Activated T-cell treated with anti-CD3 and anti-CD28 coated beads, Interleukin-2, amount 50 U/mL, for 4 hours (primary cell): ENCODE measurements around the gene GP5. TPM values are rescaled to one million over a fixed set of nuclear protein-coding genes. Genes with fewer than 3 reads are reported as not detected.

Experiments
- ATAC-seq, 2 donors: fragments of 200-7000 bp; cut with Tn5 transposase; one replicate each; pipeline ENCODE4 v1.10.0; 2021
- DNase-seq: peaks from one replicate; pipeline ENCODE4 v3.0.0-alpha.2; 2020
- H3K27me3 Mint-ChIP-seq: one replicate; pipeline ENCODE4 v1.8.0; 2021; ENCODE audit warnings: low read depth, mixed read lengths
- H3K36me3 Mint-ChIP-seq: one replicate; pipeline ENCODE4 v1.8.0; 2022; ENCODE audit warnings: mixed read lengths; ENCODE audit not compliant: insufficient read depth
- H3K4me1 Mint-ChIP-seq: one replicate; pipeline ENCODE4 v1.8.0; 2021; ENCODE audit warnings: low read depth, mixed read lengths
- H3K4me3 Mint-ChIP-seq: one replicate; pipeline ENCODE4 v1.8.0; 2021; ENCODE audit warnings: mild to moderate bottlenecking, moderate library complexity, mixed read lengths
- H3K9me3 Mint-ChIP-seq: one replicate; pipeline ENCODE4 v1.8.0; 2021; ENCODE audit warnings: mixed read lengths
- total RNA-seq, 3 donors: library from RNA; stranded (reverse); gene quantifications; one replicate each; pipeline ENCODE4 v1.2.1, GENCODE V29; 2021

Gene GP5
- total RNA-seq, 3 donors from 2014 or later = 0.08 to 0.23 (median 0.18) TPM

- no peak overlapping the region for H3K4me3 Mint-ChIP-seq
- no peaks in the 10 kb centered on the region for H3K27me3 Mint-ChIP-seq
- no peak for DNase-seq
- no peaks in the 10 kb centered on the region for H3K4me1 Mint-ChIP-seq
- H3K36me3 Mint-ChIP-seq = peaks cover 31% of the 10 kb centered on the region
- H3K9me3 Mint-ChIP-seq = no peaks in the 10 kb centered on the region
- ATAC-seq = no peak
Measured at GRCh38 chr3:194418671-194419070, 19.6 kb upstream of the GP5 start.

- no peak for DNase-seq
- peaks cover 3% of the 10 kb centered on the region for H3K4me1 Mint-ChIP-seq
- no peaks in the 10 kb centered on the region for H3K9me3 Mint-ChIP-seq
- no peak overlapping the region for H3K4me3 Mint-ChIP-seq
- H3K27me3 Mint-ChIP-seq = no peaks in the 10 kb centered on the region
- peaks cover 17% of the 10 kb centered on the region for H3K36me3 Mint-ChIP-seq
- no peak for ATAC-seq
Measured at GRCh38 chr3:194407423-194407822, 8.4 kb upstream of the GP5 start.

GRCh38 chr3:194405766-194406165, 6.7 kb upstream of the GP5 start:
- no peaks in the 10 kb centered on the region for H3K27me3 Mint-ChIP-seq
- DNase-seq (no peak), ATAC-seq (no peak)
- peaks cover 11% of the 10 kb centered on the region for H3K36me3 Mint-ChIP-seq
- peaks cover 2% of the 10 kb centered on the region for H3K4me1 Mint-ChIP-seq
- H3K9me3 Mint-ChIP-seq = no peaks in the 10 kb centered on the region
- H3K4me3 Mint-ChIP-seq = no peak overlapping the region

DNA sequence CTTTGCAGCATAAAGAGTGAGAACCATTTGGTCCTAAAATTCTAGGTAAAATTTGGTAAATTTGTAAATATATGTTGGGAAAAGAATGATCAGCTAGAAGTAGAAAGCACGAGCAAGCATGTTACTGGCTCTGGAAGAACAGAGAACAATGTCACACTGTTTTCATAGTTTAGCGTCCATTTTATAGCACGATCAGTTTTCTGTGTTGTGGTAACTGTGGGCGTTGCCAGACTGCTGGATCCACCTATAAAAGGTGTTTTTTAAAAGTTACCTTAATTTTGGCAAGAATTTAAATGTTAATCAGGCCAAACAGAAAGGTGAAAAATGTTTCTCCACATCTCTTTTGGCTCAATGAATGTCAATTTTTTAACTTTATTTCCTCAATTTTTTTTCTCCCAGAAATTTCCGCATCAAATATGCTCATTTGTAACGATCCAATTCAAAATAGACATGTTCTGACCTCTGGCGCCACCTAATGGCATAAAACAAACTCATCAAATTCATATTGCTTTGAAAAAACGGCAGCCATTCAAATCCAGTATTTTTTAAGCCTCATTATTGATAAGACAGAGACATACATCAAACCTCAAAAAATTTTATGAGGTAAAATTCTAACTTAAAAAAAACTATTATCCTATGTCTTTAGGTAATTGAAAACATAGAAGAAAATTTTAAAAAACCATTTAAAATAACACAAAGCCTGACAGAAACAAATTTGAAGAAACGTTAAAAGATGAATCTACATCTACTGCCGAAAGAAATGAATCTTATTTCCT, 5.5 kb upstream of the GP5 start:
- Mint-ChIP-seq H3K4me3 (no peak overlapping the region), H3K27me3 (peaks cover 2% of the 10 kb centered on the region), H3K4me1 (peaks cover 4% of the 10 kb centered on the region), H3K36me3 (peaks cover 8% of the 10 kb centered on the region), H3K9me3 (no peaks in the 10 kb centered on the region)
- DNase-seq (peak; percentile 20), ATAC-seq (peak in 1 of 2 donors; percentile 28)

GRCh38 chr3:194401868-194402329, 2.8 kb upstream of the GP5 start:
- no peak for DNase-seq
- Mint-ChIP-seq H3K9me3 (no peaks in the 10 kb centered on the region), H3K36me3 (peaks cover 7% of the 10 kb centered on the region), H3K4me1 (peaks cover 29% of the 10 kb centered on the region), H3K27me3 (peaks cover 8% of the 10 kb centered on the region), H3K4me3 (no peak overlapping the region)
- ATAC-seq = no peak

- Mint-ChIP-seq H3K36me3 (peaks cover 7% of the 10 kb centered on the region), H3K4me3 (no peak overlapping the region), H3K27me3 (peaks cover 8% of the 10 kb centered on the region), H3K4me1 (peaks cover 31% of the 10 kb centered on the region), H3K9me3 (no peaks in the 10 kb centered on the region)
- ATAC-seq (no peak), DNase-seq (no peak)
Measured at GRCh38 chr3:194401346-194401745, 2.3 kb upstream of the GP5 start.

DNA sequence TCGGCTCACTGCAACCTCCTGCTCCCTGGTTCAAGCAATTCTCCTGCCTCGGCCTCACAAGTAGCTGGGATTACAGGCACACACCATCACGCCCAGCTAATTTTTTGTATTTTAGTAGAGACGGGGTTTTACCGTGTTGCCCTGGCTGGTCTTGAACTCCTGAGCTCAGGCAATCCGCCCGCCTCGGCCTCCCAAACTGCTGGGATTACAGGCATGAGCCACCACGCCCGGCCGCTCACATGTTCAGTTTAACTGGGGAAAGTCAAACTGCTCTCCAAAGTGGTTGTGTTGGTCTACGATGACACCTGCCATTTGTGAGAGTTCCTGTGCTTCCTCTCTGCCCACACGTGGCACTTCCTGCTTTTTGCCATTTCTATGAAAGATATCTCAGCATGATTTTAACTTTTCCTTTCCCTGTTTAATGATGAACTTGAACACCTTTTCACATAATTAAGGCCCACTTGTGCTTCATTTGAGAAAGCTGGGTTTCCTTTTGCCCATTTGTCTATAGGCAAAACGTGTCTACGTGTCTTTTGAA, 877 bp upstream of the GP5 start:
- Mint-ChIP-seq H3K4me3 (no peak overlapping the region), H3K36me3 (peaks cover 6% of the 10 kb centered on the region), H3K4me1 (peaks cover 45% of the 10 kb centered on the region), H3K9me3 (no peaks in the 10 kb centered on the region), H3K27me3 (peaks cover 16% of the 10 kb centered on the region)
- DNase-seq (no peak), ATAC-seq (no peak)

DNA sequence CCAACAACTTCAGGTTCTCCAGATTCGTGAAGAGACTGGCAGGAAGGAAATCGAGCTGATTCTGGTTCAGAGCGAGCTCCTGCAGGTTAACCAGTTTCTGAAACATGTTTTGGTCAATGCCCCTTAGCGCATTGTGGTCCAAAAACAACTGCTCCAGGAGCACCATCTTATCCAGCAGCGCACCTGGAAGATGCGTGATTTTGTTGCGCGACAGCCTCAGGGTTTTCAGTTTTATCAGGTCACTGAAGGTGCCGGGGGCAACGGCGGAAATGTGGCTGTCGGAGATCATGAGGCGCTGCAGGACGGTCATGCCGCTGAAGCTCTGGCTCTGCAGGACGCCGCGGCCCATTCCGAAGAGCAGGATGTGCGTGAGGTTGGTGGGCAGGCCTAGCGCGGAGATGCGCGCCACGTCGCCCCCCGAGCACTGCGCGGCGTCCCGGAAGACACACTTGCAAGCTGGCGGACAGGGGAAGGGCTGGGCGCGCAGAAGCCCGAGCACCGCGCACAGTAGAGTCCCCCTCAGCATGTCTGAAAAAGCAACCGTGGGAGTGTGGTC, 1.2 kb downstream of the GP5 start:
- no peak for DNase-seq
- peak overlapping the region; percentile 78 for H3K4me3 Mint-ChIP-seq
- H3K4me1 Mint-ChIP-seq = peaks cover 47% of the 10 kb centered on the region
- H3K36me3 Mint-ChIP-seq = peaks cover under 1% of the 10 kb centered on the region
- H3K9me3 Mint-ChIP-seq = no peaks in the 10 kb centered on the region
- peak; percentile 51 for ATAC-seq
- peaks cover 16% of the 10 kb centered on the region for H3K27me3 Mint-ChIP-seq

DNA sequence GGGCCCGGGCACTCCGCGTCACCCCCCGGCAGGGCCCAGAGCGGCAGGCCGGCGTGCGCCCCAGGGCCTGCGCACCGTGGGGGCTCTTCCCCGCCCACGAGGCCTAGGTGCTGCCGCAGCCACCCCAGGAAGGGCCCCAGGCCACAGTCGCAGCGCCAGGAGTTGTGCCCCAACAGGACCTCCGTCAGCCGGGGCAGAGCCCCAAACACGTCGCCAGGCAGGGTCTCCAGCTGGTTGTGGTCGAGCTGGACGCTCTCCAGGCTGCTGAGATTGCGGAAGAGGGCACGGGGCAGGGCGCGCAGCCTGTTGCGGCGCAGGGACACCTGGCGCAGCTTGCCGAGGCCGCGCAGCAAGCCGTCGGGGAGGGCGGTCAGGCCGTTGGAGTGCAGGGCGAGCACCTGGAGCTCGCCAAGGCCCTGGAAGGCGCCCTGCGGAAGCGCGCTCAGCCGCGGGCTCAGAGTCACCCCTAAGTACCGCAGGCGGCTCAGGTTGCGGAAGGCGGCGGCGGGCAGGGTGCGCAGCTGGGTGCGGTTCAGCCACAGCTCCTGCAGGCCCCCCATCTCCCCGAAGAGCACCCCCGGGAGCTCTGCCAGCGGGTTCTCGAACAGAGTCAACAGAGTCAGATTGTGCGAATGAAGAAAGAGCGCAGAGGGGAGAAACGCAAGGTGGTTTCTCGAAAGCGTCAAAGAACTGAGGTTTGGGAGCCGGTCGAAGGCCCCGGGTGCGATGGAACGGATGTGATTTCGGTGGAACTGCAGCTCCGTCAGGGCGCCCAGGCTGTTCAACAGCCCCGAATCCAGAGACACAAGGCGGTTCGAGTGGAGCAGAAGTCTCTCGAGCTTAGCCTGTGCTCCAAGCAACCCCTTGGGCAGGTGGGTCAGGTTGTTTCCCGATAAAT, 2.0 kb downstream of the GP5 start:
- H3K9me3 Mint-ChIP-seq = no peaks in the 10 kb centered on the region
- peaks cover 47% of the 10 kb centered on the region for H3K4me1 Mint-ChIP-seq
- peak; percentile 47 for ATAC-seq
- no peaks in the 10 kb centered on the region for H3K36me3 Mint-ChIP-seq
- H3K27me3 Mint-ChIP-seq = peaks cover 16% of the 10 kb centered on the region
- peak overlapping the region; percentile 78 for H3K4me3 Mint-ChIP-seq
- DNase-seq = peak; percentile 20

GRCh38 chr3:194396539-194396858, 2.6 kb downstream of the GP5 start:
- Mint-ChIP-seq H3K36me3 (no peaks in the 10 kb centered on the region), H3K4me3 (peak overlapping the region; percentile 63), H3K4me1 (peaks cover 47% of the 10 kb centered on the region), H3K9me3 (no peaks in the 10 kb centered on the region), H3K27me3 (peaks cover 16% of the 10 kb centered on the region)
- no peak for ATAC-seq
- no peak for DNase-seq

DNA sequence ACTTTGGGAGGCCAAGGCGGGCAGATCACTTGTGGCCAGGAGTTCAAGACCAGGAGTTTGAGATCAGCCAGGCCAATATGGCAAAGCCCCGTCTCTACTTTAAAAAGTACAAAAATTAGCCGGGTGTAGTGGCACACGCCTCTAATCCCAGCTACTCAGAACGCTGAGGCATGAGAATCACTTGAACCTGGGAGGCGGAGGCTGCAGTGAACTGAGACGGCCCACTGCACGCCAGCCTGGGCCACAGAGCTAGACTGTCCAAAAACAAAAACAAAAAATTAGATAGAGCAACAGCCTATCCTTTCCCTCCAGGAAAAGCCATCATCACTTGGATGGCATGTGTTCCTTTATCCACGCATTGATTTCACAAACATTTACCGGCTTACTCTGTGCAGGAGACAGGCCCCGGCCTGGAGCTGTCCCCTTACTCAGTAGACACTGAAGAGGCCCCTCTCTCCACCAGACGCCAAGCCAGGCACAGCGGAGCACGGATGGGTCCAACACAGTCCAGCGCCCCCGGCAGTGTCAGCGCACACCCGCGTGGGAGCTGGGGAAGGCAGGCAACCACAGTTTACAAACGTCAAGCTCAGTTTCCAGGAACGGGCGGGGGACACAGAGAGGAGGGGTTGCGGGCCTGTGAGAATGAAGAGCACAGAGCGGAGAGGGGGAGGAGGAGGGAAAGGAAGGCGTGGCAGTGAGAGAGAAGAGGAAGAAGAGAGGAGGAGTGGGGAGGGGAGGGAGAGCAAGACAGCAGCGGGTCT, 3.1 kb downstream of the GP5 start:
- H3K36me3 Mint-ChIP-seq = no peaks in the 10 kb centered on the region
- peak; percentile 59 to 60 for ATAC-seq
- peaks cover 5% of the 10 kb centered on the region for H3K9me3 Mint-ChIP-seq
- peaks cover 47% of the 10 kb centered on the region for H3K4me1 Mint-ChIP-seq
- peaks cover 16% of the 10 kb centered on the region for H3K27me3 Mint-ChIP-seq
- peak; percentile 62 for DNase-seq
- H3K4me3 Mint-ChIP-seq = peak overlapping the region; percentile 63

- H3K4me3 Mint-ChIP-seq = peak overlapping the region; percentile 63
- ATAC-seq (no peak), DNase-seq (no peak)
- peaks cover 47% of the 10 kb centered on the region for H3K4me1 Mint-ChIP-seq
- H3K9me3 Mint-ChIP-seq = peaks cover 11% of the 10 kb centered on the region
- H3K36me3 Mint-ChIP-seq = no peaks in the 10 kb centered on the region
- H3K27me3 Mint-ChIP-seq = peaks cover 16% of the 10 kb centered on the region
Measured at GRCh38 chr3:194395212-194395611, 3.9 kb downstream of the GP5 start.

DNA sequence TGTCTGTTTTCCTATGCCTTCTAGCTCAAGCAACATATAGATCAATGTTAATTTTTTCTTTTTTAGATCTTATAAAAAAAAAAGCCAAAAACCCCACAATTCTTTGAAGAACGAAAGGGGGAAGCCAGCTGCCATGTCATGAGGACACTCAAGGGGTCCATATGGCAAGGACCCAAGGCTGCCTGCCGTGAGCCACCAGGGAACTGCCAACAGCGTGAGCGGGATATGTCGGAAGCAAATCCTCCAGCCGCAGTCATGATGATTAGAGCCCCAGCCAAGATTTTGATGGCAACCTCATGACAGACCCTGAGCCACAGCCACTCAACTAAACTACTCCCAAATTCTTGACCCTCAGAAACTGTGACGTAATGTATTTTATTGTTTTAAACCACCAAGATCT, 6.5 kb downstream of the GP5 start:
- no peak for DNase-seq
- Mint-ChIP-seq H3K36me3 (no peaks in the 10 kb centered on the region), H3K4me1 (peaks cover 26% of the 10 kb centered on the region), H3K27me3 (peaks cover 11% of the 10 kb centered on the region), H3K9me3 (peaks cover 11% of the 10 kb centered on the region), H3K4me3 (no peak overlapping the region)
- ATAC-seq = no peak

DNA sequence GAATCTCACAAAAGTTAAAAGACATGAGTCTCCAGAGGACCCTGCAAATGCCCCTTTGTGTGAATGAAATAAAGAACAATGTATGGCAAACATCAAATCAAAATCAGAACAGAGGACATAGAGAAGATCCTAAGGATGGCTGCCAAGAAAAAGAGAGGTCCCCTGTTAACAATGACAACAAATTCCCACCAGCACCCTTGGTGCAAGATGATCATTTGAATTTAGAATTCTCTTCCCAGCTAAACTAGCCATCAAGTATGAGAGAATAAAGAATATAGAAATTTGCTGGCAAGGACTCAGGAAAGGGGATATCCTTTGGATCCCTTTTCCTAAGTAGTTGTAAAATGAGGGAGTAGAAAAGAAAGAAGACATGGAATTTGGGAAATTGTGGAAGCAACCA, 8.2 kb downstream of the GP5 start:
- Mint-ChIP-seq H3K27me3 (peaks cover 4% of the 10 kb centered on the region), H3K36me3 (no peaks in the 10 kb centered on the region), H3K4me3 (no peak overlapping the region), H3K4me1 (peaks cover 13% of the 10 kb centered on the region), H3K9me3 (peaks cover 11% of the 10 kb centered on the region)
- DNase-seq = no peak
- ATAC-seq = no peak
